Measurements from ENCODE around the gene SMARCD3. TPM values are rescaled to one million over a fixed set of nuclear protein-coding genes. Genes with fewer than 3 reads are reported as not detected.

The SMARCD3 gene
- total and polyA plus RNA-seq, 2 experiments from 2014 or later = 3.3 to 4.0 TPM

- no peaks in the 10 kb centered on the region for H3K4me1 Mint-ChIP-seq
- no peaks in the 10 kb centered on the region; the same call in 2 of the 3 replicates for H3K36me3 Mint-ChIP-seq (ENCODE audit: low read depth)
- no peaks in the 10 kb centered on the region for H3F3A ChIP-seq (replicated peaks; ENCODE audit: low read depth)
- H3K79me2 ChIP-seq (replicated peaks; ENCODE audit: insufficient read depth) = no peaks in the 10 kb centered on the region
- no peak overlapping the region for H3K4me3 Mint-ChIP-seq
- peaks cover 6% of the 10 kb centered on the region for H3K27me3 Mint-ChIP-seq (ENCODE audit: insufficient read depth, low read depth, poor library complexity)
- DNase-seq (ENCODE audit: low spot score) (no peak), ATAC-seq (no peak)
- H3K27ac ChIP-seq (ENCODE audit: low read depth) = no peak overlapping the region
- no peak overlapping the region for H3K4me3 ChIP-seq
- no peak overlapping the region for H3K4me2 ChIP-seq
- no peaks in the 10 kb centered on the region for H3K27me3 ChIP-seq (ENCODE audit: insufficient read depth)
- TF ChIP-seq ZNF114 (CRISPR knock-in tag; IDR thresholded peaks at IDR 0.05) = no peak
- TF ChIP-seq, protein P1, sequence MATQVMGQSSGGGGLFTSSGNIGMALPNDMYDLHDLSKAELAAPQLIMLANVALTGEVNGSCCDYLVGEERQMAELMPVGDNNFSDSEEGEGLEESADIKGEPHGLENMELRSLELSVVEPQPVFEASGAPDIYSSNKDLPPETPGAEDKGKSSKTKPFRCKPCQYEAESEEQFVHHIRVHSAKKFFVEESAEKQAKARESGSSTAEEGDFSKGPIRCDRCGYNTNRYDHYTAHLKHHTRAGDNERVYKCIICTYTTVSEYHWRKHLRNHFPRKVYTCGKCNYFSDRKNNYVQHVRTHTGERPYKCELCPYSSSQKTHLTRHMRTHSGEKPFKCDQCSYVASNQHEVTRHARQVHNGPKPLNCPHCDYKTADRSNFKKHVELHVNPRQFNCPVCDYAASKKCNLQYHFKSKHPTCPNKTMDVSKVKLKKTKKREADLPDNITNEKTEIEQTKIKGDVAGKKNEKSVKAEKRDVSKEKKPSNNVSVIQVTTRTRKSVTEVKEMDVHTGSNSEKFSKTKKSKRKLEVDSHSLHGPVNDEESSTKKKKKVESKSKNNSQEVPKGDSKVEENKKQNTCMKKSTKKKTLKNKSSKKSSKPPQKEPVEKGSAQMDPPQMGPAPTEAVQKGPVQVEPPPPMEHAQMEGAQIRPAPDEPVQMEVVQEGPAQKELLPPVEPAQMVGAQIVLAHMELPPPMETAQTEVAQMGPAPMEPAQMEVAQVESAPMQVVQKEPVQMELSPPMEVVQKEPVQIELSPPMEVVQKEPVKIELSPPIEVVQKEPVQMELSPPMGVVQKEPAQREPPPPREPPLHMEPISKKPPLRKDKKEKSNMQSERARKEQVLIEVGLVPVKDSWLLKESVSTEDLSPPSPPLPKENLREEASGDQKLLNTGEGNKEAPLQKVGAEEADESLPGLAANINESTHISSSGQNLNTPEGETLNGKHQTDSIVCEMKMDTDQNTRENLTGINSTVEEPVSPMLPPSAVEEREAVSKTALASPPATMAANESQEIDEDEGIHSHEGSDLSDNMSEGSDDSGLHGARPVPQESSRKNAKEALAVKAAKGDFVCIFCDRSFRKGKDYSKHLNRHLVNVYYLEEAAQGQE (IDR thresholded peaks at IDR 0.05; ENCODE audit: unreplicated experiment) = no peak
- TF ChIP-seq CREB1 (CRISPR knock-in tag; IDR thresholded peaks at IDR 0.05; ENCODE audit: low read depth) = no peak
- TF ChIP-seq POLR2AphosphoS5 (IDR thresholded peaks at IDR 0.05; ENCODE audit: low read depth) = no peak
- TF ChIP-seq, protein P2, sequence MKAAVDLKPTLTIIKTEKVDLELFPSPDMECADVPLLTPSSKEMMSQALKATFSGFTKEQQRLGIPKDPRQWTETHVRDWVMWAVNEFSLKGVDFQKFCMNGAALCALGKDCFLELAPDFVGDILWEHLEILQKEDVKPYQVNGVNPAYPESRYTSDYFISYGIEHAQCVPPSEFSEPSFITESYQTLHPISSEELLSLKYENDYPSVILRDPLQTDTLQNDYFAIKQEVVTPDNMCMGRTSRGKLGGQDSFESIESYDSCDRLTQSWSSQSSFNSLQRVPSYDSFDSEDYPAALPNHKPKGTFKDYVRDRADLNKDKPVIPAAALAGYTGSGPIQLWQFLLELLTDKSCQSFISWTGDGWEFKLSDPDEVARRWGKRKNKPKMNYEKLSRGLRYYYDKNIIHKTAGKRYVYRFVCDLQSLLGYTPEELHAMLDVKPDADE (IDR thresholded peaks at IDR 0.05) = no peak
- H3K36me3 ChIP-seq (ENCODE audit: insufficient read depth) = no peaks in the 10 kb centered on the region
- no peak overlapping the region for H2AFZ ChIP-seq
- no peaks in the 10 kb centered on the region for H4K20me1 ChIP-seq (replicated peaks; ENCODE audit: insufficient read depth)
- H3K4me1 ChIP-seq (ENCODE audit: insufficient read depth) = no peaks in the 10 kb centered on the region
- H3K9me2 ChIP-seq (ENCODE audit: insufficient read depth) = no peaks in the 10 kb centered on the region
- H3K27ac Mint-ChIP-seq = no peak overlapping the region
- peaks cover 14% of the 10 kb centered on the region for H3K9me3 Mint-ChIP-seq
These were observed 47.9 kb upstream of the SMARCD3 start for GRCh38 chr7:151296202-151296992.

DNA sequence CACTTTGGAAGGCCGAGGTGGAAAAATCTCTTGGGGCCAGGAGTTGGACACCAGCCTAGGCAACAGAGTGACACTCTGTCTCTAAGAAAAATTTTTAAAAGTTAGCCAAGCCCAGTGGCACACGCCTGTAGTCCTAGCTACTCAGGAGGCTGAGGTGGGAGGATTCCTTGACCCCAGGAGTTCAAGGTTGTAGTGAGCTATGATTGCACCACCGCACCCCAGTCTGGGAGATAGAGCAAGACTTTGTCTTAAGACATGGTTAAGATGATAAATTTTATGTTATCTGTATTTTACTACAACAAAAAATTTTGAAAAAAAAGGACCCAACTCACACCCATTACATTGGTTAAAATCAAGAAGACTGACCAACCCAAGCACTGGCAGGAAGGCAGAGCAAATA is 44.4 kb upstream of the SMARCD3 start:
- H3K79me2 ChIP-seq (replicated peaks; ENCODE audit: insufficient read depth) = no peaks in the 10 kb centered on the region
- Mint-ChIP-seq H3K4me1 (no peaks in the 10 kb centered on the region), H3K9me3 (peaks cover 6% of the 10 kb centered on the region; the same call in 2 of the 3 replicates), H3K36me3 (ENCODE audit: low read depth) (no peaks in the 10 kb centered on the region; the same call in 2 of the 3 replicates), H3K4me3 (no peak overlapping the region), H3K27me3 (ENCODE audit: insufficient read depth, low read depth, poor library complexity) (peaks cover 8% of the 10 kb centered on the region), H3K27ac (no peak overlapping the region)
- ATAC-seq (no peak), DNase-seq (ENCODE audit: low spot score) (no peak)
- no peaks in the 10 kb centered on the region for H3K27me3 ChIP-seq (ENCODE audit: insufficient read depth)
- no peak overlapping the region for H2AFZ ChIP-seq
- H3K27ac ChIP-seq (ENCODE audit: low read depth) = no peak overlapping the region
- no peaks in the 10 kb centered on the region for H3K9me2 ChIP-seq (ENCODE audit: insufficient read depth)
- H3F3A ChIP-seq (replicated peaks; ENCODE audit: low read depth) = no peaks in the 10 kb centered on the region
- H3K4me1 ChIP-seq (ENCODE audit: insufficient read depth) = no peaks in the 10 kb centered on the region
- no peak overlapping the region for H3K4me3 ChIP-seq
- no peaks in the 10 kb centered on the region for H3K36me3 ChIP-seq (ENCODE audit: insufficient read depth)
- H4K20me1 ChIP-seq (replicated peaks; ENCODE audit: insufficient read depth) = no peaks in the 10 kb centered on the region
- H3K4me2 ChIP-seq = no peak overlapping the region
- no peak for TF ChIP-seq EZH2 (IDR thresholded peaks at IDR 0.05; ENCODE audit: low read depth, unreplicated experiment)
- TF ChIP-seq NANOG (IDR thresholded peaks at IDR 0.05; ENCODE audit: borderline replicate concordance) = no peak
- TF ChIP-seq EZH2phosphoT487 (IDR thresholded peaks at IDR 0.05; ENCODE audit: unreplicated experiment) = no peak
- TF ChIP-seq POLR2AphosphoS5 (IDR thresholded peaks at IDR 0.05; ENCODE audit: low read depth) = no peak
- TF ChIP-seq, protein P1 (IDR thresholded peaks at IDR 0.05; ENCODE audit: unreplicated experiment) = no peak
- TF ChIP-seq STAT1 (IDR thresholded peaks at IDR 0.05; ENCODE audit: unreplicated experiment) = no peak
- TF ChIP-seq JUNB (IDR thresholded peaks at IDR 0.05; ENCODE audit: unreplicated experiment) = no peak
- TF ChIP-seq, protein P3, sequence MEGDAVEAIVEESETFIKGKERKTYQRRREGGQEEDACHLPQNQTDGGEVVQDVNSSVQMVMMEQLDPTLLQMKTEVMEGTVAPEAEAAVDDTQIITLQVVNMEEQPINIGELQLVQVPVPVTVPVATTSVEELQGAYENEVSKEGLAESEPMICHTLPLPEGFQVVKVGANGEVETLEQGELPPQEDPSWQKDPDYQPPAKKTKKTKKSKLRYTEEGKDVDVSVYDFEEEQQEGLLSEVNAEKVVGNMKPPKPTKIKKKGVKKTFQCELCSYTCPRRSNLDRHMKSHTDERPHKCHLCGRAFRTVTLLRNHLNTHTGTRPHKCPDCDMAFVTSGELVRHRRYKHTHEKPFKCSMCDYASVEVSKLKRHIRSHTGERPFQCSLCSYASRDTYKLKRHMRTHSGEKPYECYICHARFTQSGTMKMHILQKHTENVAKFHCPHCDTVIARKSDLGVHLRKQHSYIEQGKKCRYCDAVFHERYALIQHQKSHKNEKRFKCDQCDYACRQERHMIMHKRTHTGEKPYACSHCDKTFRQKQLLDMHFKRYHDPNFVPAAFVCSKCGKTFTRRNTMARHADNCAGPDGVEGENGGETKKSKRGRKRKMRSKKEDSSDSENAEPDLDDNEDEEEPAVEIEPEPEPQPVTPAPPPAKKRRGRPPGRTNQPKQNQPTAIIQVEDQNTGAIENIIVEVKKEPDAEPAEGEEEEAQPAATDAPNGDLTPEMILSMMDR (conservative IDR thresholded peaks at IDR 0.05; ENCODE audit: low read depth in 2 of 2) = no peak

Measured in GM23338 (cell line).